NK-92 treated with Interleukin-12 subunit alpha and Interleukin-12 subunit beta, amount 100 ng/mL, for 24 hours (cell line): ENCODE results near the gene UBE2H.

Experiments used
- DNase-seq: peaks from one replicate; lab custom pipeline; 2025; lab: John Stamatoyannopoulos, UW

UBE2H gene

DNA sequence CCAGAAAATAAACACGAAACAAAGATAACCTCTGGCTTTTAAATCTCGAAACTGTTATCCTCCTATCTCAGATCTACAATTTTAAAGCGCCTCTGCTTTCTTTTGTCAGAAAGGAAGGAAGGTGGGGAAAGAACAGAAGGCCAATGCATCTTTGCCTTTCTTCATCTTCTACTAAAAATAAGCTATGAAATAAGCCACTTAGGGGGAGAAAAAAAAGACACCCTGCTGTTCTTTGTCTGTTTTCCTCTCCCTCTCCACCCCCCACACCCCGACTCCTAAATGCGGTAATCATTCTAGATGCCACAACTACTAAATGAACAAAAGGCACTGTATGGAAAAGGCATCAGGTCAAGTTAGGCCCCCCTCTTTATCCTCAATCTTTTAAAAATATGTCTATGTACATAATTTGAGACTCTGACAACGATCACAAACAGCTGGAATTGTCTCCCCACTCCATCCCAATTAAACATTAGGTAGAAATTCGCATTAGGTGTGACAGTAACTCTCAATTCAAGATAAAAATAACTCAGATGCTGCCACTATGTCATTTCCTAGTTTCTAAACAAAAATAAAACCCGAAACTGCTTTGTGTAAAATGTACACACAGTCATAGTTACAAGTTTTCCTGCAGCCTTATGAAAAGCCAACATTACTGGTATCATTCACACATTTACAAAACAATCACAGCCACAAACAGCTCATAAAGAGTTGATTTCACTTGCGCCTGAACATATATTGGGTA, 2.4 kb downstream of the UBE2H start:
- DNase-seq = no peak

- DNase-seq = no peak
Measured at GRCh38 chr7:129949292-129950133, 3.2 kb downstream of the UBE2H start.

GRCh38 chr7:129948877-129949291, 3.9 kb downstream of the UBE2H start:
- no peak for DNase-seq

GRCh38 chr7:129948338-129948737, 4.4 kb downstream of the UBE2H start:
- DNase-seq = no peak

- DNase-seq = no peak
Measured at GRCh38 chr7:129947701-129948100, 5.1 kb downstream of the UBE2H start.

GRCh38 chr7:129947049-129947448, 5.7 kb downstream of the UBE2H start:
- DNase-seq = no peak

DNA sequence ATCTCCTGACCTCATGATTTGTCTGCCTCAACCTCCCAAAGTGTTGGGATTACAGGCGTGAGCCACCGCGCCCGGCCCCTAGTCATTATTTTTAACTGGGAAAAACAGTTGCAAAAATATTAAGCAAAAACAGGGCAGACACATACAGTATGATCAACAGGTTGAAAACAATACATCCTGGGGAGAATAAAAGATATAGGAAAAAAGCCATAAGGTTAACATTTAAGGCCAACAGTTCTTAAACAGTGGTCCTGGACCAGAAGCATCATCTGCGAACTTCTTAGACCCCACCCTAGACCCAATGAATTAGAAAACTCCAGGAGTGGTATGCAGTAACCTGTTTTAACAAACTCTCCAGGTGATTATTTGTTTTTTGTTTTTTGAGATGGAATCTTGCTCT, 6.5 kb downstream of the UBE2H start:
- DNase-seq = no peak

DNA sequence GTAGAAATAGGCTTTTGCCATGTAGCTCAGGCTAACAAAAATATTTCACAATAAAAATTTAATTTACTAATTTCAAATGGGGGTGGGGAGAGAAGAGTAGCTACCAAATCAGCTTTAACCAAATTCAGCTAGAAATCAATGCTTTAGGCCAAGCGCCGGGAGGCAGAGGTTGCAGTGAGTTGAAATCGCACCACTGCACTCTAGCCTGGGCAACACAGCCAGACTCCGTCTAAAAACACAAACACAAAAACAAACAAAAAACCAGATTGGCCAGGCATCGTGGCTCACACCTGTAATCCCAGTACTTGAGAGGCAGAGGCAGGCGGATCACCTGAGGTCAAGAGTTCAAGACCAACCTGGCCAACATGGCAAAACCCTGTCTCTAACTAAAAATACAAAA, 9.4 kb downstream of the UBE2H start:
- no peak for DNase-seq

DNA sequence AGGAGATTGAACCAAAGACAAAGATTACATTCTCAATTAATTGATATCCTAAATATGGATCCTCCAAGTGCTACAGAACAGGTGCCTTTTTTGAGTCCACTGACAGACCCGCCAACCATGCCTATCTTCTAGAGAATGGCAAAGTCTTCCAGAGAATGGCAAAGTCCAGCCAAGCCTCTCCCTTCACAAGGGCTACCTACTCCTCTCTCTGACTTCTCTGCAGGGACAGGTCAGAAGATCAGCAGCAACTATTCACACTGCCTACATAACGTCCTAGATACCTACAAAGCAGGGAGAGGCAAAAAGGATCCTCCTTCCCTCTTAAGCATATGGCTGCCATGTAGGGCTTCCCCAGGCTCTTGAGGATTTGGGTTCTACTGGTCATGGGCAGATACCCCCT, 12.4 kb downstream of the UBE2H start:
- DNase-seq = no peak

DNA sequence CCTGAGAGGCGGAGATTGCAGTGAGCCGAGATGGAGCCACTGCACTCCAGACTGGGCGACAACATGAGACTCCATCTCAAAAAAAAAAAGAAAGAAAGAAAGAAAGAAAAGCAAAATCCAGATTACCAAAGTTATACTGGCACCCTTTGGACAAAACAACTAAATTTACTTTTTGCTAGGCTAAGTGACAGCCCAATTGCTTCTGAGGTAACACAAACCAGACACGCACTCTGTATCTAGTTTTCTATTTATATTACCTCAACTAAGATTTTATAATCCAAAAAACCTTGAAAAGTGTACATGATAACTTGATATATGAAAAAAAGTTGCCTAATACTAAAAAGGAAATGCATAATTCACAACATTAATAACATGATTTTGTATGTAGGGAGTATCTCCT, 12.9 kb downstream of the UBE2H start:
- DNase-seq = no peak

- no peak for DNase-seq
Measured at GRCh38 chr7:129933627-129934026, 19.1 kb downstream of the UBE2H start.

DNA sequence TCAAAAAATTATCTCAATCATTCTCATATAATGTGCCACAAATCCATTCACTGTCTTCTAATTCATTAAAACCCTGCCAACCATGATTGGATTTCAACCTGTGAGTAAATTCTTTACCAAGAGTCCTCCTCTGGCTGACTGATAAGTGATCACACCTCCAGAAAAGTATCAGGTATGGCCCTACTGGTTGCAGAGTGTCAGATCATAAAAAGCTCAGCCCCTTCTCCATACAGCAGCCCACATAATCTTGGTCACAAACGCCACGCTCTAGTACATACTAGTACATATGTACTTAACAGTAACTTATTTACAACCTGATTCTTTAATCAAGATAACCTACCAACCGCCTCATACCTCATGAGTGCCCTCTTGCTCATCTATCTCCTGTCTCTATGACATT, 26.1 kb downstream of the UBE2H start:
- DNase-seq = no peak

DNA sequence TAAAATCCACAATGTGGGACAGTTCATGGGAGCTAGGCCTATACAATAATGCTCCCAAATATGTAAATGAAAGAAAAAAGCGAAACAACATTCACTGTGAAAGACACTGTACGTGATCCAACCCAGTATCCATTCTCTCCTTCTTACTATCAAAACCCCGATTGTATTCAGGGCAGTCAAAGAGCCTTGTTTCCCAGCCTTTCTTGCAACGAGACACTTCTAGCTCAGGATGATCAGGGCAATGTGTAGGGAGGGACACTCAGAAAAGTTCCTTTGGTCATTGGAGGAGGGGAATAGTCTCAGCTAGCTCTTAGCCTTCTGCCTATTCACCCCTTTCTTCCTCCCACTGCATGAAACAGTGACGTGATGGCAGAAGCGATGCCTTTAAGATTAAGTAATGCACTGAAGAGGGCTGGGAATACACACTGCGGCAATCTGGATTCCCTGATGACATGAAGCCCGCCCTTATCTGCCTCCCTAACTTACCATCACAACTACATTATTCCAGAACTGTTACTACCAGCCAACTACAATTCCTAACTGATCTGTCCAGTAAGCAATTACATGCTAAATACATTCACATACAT, 27.3 kb downstream of the UBE2H start:
- no peak for DNase-seq

DNA sequence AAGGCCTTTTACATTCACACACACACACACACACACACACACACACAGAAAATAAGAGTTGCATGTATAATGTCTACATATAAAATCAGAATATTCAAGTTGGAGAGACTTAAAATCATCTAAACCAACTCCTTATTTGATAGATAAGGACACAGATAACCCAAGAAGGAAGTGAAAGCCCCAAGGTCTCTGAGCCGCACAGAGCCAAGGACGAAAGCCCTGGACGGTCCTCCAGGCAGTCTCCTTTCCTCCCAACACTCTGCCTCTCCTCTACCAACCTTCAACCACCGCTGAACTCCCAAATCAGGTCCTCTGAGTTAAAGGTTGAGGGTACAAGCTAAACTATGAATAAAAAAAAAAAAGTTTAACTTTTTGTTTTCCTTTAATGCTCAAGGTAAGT, 28.2 kb downstream of the UBE2H start:
- no peak for DNase-seq

DNA sequence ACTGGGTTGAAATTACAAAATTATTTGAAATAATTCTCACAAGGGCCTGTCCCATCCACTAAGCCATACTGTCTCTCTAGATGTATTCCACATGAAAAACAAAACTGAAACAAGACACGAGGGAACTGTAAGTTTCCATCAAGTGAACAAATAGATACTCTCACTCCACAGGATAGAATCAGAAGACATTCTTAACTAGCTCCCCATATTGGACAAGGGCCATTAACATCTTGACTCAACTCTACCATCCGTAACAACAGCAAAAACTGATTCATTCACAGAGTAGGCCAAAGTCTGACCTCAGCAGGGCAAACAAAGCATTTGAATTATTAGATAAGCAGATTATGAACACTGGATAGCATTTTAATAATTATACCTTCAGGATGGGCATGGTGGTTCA, 29.1 kb downstream of the UBE2H start:
- no peak for DNase-seq

- no peak for DNase-seq
Measured at GRCh38 chr7:129919492-129919891, 33.3 kb downstream of the UBE2H start.

- DNase-seq = no peak
Measured at GRCh38 chr7:129918922-129919321, 33.8 kb downstream of the UBE2H start.

DNA sequence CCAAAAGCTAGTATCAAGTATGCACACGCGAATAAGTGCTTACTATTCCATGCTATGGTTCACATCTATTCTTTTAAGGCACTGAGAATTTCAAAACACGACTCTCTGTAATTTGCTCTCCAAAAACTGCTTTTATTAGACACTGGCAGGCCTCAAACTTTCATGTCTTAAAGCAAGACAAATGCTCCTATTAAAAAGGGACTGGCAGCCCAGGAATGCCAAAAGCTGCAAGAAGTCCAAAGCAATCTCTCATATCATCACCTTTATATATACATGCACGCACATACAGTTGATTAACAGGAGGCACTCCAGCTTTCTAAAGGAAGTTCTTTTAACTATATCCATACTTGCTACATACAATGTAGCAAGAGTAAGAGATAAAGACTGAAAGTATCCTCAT, 34.8 kb downstream of the UBE2H start:
- DNase-seq = no peak

GRCh38 chr7:129914536-129915272, 38.1 kb downstream of the UBE2H start:
- no peak for DNase-seq

GRCh38 chr7:129913428-129913827, 39.3 kb downstream of the UBE2H start:
- no peak for DNase-seq

DNA sequence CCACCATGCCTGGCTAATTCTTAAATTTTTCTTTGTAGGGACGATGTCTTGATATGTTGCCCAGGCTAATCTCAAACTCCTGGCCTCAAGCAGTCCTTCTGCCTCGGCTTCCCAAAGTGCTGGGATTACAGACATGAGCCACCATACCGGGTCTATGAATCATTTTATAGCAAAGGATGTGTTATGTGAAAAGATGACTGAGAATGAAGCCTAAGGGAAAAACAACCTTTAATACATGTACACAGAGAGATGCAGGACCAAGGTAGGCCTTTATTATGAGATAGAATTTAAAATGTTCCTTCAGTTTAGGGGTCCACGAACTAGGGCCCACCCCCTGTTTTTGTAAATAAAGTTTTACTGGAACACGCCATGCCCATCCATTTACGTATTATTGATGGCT, 41.0 kb downstream of the UBE2H start:
- no peak for DNase-seq

GRCh38 chr7:129909669-129910068, 43.1 kb downstream of the UBE2H start:
- DNase-seq = no peak
